ENCODE data around the gene RAB3IP. TPM values are rescaled to one million over a fixed set of nuclear protein-coding genes. Genes with fewer than 3 reads are reported as not detected.
A peak's percentile ranks its signal among the peaks of the same experiment; 100 is the strongest.
"Not testable (repeated sequence)": the region's sequence is repeated elsewhere in the genome, so short reads cannot be mapped to it uniquely, and the experiment has no call there.

RAB3IP gene
- total RNA-seq, 6 donors from 2014 or later, result 24.1 to 99.5 (median 34.2) TPM

DNA sequence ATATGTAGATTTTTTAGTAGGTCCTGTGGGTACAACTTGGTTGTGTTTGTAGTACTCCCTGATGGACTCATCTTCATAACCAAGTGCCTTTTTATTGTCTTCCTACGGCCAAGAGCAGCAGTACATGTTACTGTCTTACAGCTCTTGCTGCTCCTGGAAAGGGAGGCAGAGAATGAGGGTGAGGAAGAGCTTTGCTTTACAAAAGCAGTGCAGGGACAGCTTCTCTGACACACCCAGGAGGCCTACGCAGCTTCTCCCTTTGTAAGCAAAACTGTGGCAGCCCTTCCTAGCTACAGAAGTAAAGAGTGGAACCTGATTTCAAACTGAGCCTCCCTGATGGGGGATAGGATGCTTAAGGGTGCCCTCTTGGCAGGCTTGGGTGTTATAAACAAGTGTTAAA is 104.9 kb downstream of the RAB3IP start:
- TF ChIP-seq EP300 (IDR thresholded peaks at IDR 0.05) (no peak), POLR2A (IDR thresholded peaks at IDR 0.05) (no peak), POLR2AphosphoS5 (IDR thresholded peaks at IDR 0.05) (no peak)
- TF ChIP-seq, protein P1, sequence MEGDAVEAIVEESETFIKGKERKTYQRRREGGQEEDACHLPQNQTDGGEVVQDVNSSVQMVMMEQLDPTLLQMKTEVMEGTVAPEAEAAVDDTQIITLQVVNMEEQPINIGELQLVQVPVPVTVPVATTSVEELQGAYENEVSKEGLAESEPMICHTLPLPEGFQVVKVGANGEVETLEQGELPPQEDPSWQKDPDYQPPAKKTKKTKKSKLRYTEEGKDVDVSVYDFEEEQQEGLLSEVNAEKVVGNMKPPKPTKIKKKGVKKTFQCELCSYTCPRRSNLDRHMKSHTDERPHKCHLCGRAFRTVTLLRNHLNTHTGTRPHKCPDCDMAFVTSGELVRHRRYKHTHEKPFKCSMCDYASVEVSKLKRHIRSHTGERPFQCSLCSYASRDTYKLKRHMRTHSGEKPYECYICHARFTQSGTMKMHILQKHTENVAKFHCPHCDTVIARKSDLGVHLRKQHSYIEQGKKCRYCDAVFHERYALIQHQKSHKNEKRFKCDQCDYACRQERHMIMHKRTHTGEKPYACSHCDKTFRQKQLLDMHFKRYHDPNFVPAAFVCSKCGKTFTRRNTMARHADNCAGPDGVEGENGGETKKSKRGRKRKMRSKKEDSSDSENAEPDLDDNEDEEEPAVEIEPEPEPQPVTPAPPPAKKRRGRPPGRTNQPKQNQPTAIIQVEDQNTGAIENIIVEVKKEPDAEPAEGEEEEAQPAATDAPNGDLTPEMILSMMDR (IDR thresholded peaks at IDR 0.05), result no peak
- WGBS, 2 donors, result 71 to 76% methylated on average over 2 of the region's 2 CpGs
- Histone ChIP-seq H3K9me3 (no peaks in the 10 kb centered on the region), H3K4me3 (no peak overlapping the region), H3K36me3 (no peaks in the 10 kb centered on the region), H3K4me1 (no peaks in the 10 kb centered on the region), H3K27me3 (no peaks in the 10 kb centered on the region), H3K27ac (no peak overlapping the region)
- DNase-seq, result no peak
- ATAC-seq (ENCODE audit: low FRiP score in 2 of 2), result no peak

DNA sequence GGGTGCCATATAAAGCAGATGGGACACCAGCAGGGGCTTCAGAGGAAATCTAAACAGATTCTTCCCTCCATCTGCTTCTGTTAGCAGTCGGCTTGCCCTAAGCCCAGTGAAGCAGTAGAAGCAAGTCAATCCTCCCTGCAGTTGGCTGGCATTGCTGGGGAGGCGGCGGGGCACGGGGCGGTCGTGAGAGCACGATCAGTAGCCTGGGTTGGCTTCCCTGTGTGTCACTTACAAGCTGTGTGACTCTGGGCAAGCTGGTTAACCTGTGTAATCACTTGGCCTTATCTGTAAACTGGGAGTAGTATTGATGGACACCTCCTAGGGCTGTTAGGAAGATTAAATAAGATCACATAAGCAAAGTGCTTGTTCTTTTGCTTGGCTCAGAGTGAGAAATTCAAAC is 105.8 kb downstream of the RAB3IP start:
- ATAC-seq (ENCODE audit: low FRiP score in 2 of 2) (no peak), DNase-seq (peak in 1 of 2 donors; percentile 73)
- H3K9me3 ChIP-seq, result no peaks in the 10 kb centered on the region
- no peak overlapping the region for H3K27ac ChIP-seq
- no peaks in the 10 kb centered on the region for H3K27me3 ChIP-seq
- no peak overlapping the region for H3K4me3 ChIP-seq
- 91% methylated on average over 7 of the region's 7 CpGs for WGBS, 2 donors
- no peak for TF ChIP-seq POLR2AphosphoS5 (IDR thresholded peaks at IDR 0.05)
- no peak for TF ChIP-seq POLR2A (IDR thresholded peaks at IDR 0.05)
- TF ChIP-seq EP300 (IDR thresholded peaks at IDR 0.05), result no peak
- TF ChIP-seq, protein P1 (IDR thresholded peaks at IDR 0.05), result no peak
- H3K4me1 ChIP-seq, result no peaks in the 10 kb centered on the region
- no peaks in the 10 kb centered on the region for H3K36me3 ChIP-seq

DNA sequence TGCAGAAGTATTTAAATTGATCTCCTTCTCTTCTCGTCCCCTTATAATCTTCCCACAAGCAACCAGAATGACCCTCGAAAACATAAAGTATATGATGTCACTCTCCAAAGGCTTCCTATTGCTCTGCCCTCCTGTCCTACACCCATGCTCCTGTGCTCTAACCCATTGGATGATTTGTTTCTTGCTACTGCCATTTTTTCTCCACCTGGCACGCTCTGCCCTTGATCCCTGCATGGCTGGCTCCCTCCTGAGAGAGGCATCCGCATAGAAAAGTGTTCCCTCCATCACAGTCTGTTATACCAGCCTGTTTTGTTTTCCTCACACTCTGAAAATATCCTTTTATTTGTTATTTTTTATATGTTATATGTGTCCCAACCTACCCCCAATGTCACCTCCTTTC is 106.2 kb downstream of the RAB3IP start:
- DNase-seq (no peak), ATAC-seq (ENCODE audit: low FRiP score in 2 of 2) (no peak)
- no peaks in the 10 kb centered on the region for H3K4me1 ChIP-seq
- no peaks in the 10 kb centered on the region for H3K36me3 ChIP-seq
- WGBS, 2 donors, result 89 to 90% methylated on average over 4 of the region's 4 CpGs
- no peak overlapping the region for H3K27ac ChIP-seq
- TF ChIP-seq, protein P1 (IDR thresholded peaks at IDR 0.05), result no peak
- TF ChIP-seq EP300 (IDR thresholded peaks at IDR 0.05) (no peak), POLR2A (IDR thresholded peaks at IDR 0.05) (no peak)
- no peaks in the 10 kb centered on the region for H3K9me3 ChIP-seq
- H3K4me3 ChIP-seq, result no peak overlapping the region
- H3K27me3 ChIP-seq, result no peaks in the 10 kb centered on the region

DNA sequence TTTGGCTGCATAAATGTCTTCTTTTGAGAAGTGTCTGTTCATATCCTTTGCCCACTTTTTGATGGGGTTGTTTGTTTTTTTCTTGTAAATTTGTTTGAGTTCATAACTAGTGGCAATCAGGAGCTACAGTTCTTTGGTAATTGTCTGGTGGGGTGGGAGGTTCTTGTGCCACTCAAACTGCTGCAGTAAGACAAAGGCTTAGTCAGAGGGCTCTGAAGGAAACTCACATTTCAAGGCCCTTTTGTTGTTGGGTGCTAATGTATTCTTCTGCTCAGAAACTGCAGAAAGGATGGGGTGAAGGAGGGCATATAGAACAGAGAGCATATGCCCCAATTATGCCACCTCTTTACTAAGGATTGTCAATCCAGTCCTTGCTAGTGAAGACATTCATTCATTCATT is 108.3 kb downstream of the RAB3IP start:
- TF ChIP-seq POLR2A (IDR thresholded peaks at IDR 0.05), result no peak
- TF ChIP-seq EP300 (IDR thresholded peaks at IDR 0.05), result no peak
- no peak for TF ChIP-seq POLR2AphosphoS5 (IDR thresholded peaks at IDR 0.05)
- TF ChIP-seq, protein P1 (IDR thresholded peaks at IDR 0.05), result no peak
- Histone ChIP-seq H3K27me3 (no peaks in the 10 kb centered on the region), H3K27ac (no peak overlapping the region), H3K36me3 (no peaks in the 10 kb centered on the region), H3K4me3 (no peak overlapping the region), H3K9me3 (no peaks in the 10 kb centered on the region), H3K4me1 (no peaks in the 10 kb centered on the region)
- DNase-seq, result no peak
- no peak for ATAC-seq (ENCODE audit: low FRiP score in 2 of 2)

DNA sequence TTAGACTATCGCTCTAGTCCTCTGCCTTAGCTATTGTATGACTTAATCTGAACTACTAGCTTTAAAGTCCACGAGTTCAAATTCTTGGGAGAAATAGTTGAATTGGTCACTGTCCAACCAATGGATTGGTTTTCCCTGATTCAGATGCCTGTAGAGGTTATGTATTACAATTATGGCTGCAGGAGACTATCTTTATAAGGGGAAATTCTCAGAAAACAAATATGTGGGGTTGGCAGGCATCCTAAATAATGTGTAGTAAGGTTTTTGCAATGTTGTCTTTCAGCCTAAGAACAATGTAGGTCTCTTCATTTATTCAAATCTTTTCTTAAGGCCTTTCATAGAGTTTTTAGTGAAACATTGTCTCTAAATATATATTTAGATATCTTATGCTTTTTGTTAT is 113.3 kb downstream of the RAB3IP start:
- Histone ChIP-seq H3K27ac (no peak overlapping the region), H3K4me3 (no peak overlapping the region), H3K9me3 (no peaks in the 10 kb centered on the region), H3K27me3 (no peaks in the 10 kb centered on the region), H3K36me3 (no peaks in the 10 kb centered on the region), H3K4me1 (no peaks in the 10 kb centered on the region)
- DNase-seq, result no peak
- WGBS, 2 donors, result 83 to 93% methylated on average over 2 of the region's 2 CpGs
- TF ChIP-seq, protein P1 (IDR thresholded peaks at IDR 0.05), result no peak
- TF ChIP-seq POLR2A (IDR thresholded peaks at IDR 0.05) (no peak), POLR2AphosphoS5 (IDR thresholded peaks at IDR 0.05) (no peak), EP300 (IDR thresholded peaks at IDR 0.05) (no peak)
- no peak for ATAC-seq (ENCODE audit: low FRiP score in 2 of 2)

DNA sequence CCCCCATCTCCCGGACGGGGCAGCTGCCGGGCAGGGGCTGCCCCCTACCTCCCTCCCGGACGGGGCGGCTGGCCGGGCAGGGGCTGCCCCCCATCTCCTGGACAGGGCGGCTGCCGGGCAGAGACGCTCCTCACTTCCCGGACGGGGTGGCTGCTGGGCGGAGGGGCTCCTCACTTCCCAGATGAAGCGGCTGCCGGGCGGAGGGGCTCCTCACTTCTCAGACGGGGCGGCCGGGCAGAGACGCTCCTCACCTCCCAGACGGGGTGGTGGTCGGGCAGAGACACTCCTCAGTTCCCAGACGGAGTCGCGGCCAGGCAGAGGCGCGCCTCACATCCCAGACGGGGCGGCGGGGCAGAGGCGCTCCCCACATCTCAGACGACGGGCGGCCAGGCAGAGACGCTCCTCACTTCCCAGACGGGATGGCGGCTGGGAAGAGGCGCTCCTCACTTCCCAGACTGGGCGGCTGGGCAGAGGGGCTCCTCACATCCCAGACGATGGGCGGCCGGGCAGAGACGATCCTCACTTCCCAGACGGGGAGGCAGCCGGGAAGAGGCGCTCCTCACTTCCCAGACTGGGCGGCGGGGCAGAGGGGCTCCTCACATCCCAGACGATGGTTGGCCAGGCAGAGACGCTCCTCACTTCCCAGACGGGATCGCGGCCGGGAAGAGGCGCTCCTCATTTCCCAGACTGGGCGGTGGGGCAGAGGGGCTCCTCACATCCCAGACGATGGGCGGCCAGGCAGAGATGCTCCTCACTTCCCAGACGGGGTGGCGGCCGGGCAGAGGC is 114.7 kb downstream of the RAB3IP start:
- not testable (repeated sequence) for H3K27ac ChIP-seq; H3K4me1 ChIP-seq; H3K4me3 ChIP-seq; H3K27me3 ChIP-seq; ATAC-seq (ENCODE audit: low FRiP score in 2 of 2); H3K9me3 ChIP-seq; H3K36me3 ChIP-seq
- peak in 1 of 2 donors; percentile 65 for DNase-seq
- WGBS, 2 donors, result 92 to 97% methylated on average over 28 to 29 of the region's 61 CpGs
